Upper lobe of right lung (tissue), 1 donor: Measurements from ENCODE around the gene RPTOR. TPM values are rescaled to one million over a fixed set of nuclear protein-coding genes. Genes with fewer than 3 reads are reported as not detected.
"Not testable (repeated sequence)": the region's sequence is repeated elsewhere in the genome, so short reads cannot be mapped to it uniquely, and the experiment has no call there.

Experiments used
- ATAC-seq: fragments of 200-7000 bp; cut with Tn5 transposase; one replicate; pipeline ENCODE4 v1.9.1; 2020; ENCODE audit warnings: mild to moderate bottlenecking, moderate library complexity
- DNase-seq: peaks from one replicate; pipeline ENCODE4 v3.0.0-alpha.2; 2020
- H3K27ac ChIP-seq: fragments of 200-600 bp; one replicate; pipeline ENCODE4 v1.8.0; 2022
- H3K27me3 ChIP-seq: fragments of 200-600 bp; one replicate; pipeline ENCODE4 v1.8.0; 2022; ENCODE audit warnings: mild to moderate bottlenecking
- H3K36me3 ChIP-seq: fragments of 200-600 bp; one replicate; pipeline ENCODE4 v1.8.0; 2022
- H3K4me1 ChIP-seq: fragments of 200-600 bp; one replicate; pipeline ENCODE4 v1.8.0; 2022
- H3K4me3 ChIP-seq: fragments of 200-600 bp; one replicate; pipeline ENCODE4 v1.8.0; 2022; ENCODE audit warnings: mild to moderate bottlenecking
- H3K9me3 ChIP-seq: fragments of 200-600 bp; one replicate; pipeline ENCODE4 v1.8.0; 2022
- intact Hi-C: fragments of 100-400 bp; cut with DNase I; formaldehyde crosslinking; loops from one replicate; pipeline ENCODE4 v1.11.0; 2022
- total RNA-seq: library from RNA; stranded (reverse); fragmentation: NEBNext Ultra II Directional; extraction: Animal tissue kit (Norgen Biotek cat#: 25700); gene quantifications from one replicate; pipeline ENCODE4 v1.2.1, GENCODE V29; 2021
- TF ChIP-seq, protein P1 (sequence below): fragments of 200-600 bp; IDR thresholded peaks from one replicate; pipeline ENCODE4 v1.8.0; 2022; ENCODE audit warnings: antibody characterized with exemption
- donor health status: DM: no; HTN: yes; CAD: no; lungs with severe emphysema.

The RPTOR gene
- total RNA-seq, 1 donor from 2014 or later: 35.4 TPM

DNA sequence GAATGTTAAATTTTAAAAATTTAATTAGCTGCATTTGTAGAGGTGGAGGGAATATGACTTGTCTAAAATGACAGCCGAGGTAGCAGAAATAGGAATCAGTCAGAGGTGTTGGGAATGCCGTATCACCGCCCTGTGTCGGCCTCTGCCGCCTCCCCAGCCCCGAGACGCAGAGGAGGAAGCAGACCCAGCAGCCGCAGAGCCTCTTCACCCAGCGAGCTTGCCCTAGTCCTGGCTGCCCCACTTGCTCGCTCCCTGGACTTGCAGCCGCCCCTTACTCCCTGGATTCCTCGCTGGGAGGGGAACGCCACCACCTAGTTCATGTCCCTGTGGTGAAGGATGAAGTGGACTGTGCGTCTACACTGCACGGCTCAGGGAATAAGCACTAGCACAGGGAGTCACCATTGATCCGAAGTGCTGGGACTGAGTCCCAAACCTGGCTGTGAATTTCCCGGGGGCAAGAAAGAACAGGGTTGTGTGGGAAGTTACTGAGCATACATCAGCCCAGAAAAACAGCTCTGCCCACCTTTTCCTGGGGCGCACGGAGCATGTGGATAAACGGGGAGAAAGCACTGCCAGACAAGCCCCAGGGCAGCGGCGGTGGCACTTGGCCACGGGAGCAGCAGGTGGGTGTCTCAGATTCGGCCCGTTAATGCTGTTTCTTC lies 76.8 kb downstream of the RPTOR start:
- Histone ChIP-seq H3K36me3 (no peaks in the 10 kb centered on the region), H3K4me3 (no peak overlapping the region), H3K27me3 (no peaks in the 10 kb centered on the region), H3K27ac (no peak overlapping the region), H3K9me3 (no peaks in the 10 kb centered on the region), H3K4me1 (no peaks in the 10 kb centered on the region)
- ATAC-seq (no peak), DNase-seq (no peak)
- intact Hi-C loops: no loop called here
- TF ChIP-seq, protein P1, sequence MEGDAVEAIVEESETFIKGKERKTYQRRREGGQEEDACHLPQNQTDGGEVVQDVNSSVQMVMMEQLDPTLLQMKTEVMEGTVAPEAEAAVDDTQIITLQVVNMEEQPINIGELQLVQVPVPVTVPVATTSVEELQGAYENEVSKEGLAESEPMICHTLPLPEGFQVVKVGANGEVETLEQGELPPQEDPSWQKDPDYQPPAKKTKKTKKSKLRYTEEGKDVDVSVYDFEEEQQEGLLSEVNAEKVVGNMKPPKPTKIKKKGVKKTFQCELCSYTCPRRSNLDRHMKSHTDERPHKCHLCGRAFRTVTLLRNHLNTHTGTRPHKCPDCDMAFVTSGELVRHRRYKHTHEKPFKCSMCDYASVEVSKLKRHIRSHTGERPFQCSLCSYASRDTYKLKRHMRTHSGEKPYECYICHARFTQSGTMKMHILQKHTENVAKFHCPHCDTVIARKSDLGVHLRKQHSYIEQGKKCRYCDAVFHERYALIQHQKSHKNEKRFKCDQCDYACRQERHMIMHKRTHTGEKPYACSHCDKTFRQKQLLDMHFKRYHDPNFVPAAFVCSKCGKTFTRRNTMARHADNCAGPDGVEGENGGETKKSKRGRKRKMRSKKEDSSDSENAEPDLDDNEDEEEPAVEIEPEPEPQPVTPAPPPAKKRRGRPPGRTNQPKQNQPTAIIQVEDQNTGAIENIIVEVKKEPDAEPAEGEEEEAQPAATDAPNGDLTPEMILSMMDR: no peak

DNA sequence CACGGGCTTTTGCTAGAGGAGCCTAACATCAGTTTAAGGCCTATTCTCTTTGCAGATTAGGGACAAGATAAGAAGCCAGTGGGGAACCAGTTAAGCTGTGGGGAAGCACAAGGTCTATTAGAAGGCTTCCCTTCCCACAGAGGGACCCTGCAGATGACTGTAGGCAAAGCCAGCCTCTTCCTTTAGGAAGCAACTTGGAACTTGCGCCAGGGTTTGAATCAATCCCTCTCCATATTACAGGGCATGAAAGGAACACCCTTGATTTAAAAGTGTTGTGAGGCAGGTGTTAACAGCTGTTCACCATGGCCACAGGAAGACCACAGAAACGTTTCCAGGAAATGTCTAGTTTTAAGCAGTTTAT lies 77.3 kb downstream of the RPTOR start:
- intact Hi-C loops: no loop called here
- H3K27ac ChIP-seq: no peak overlapping the region
- TF ChIP-seq, protein P1: no peak
- no peaks in the 10 kb centered on the region for H3K9me3 ChIP-seq
- no peaks in the 10 kb centered on the region for H3K4me1 ChIP-seq
- H3K36me3 ChIP-seq: peaks cover 3% of the 10 kb centered on the region
- no peaks in the 10 kb centered on the region for H3K27me3 ChIP-seq
- no peak for DNase-seq
- H3K4me3 ChIP-seq: no peak overlapping the region
- no peak for ATAC-seq

DNA sequence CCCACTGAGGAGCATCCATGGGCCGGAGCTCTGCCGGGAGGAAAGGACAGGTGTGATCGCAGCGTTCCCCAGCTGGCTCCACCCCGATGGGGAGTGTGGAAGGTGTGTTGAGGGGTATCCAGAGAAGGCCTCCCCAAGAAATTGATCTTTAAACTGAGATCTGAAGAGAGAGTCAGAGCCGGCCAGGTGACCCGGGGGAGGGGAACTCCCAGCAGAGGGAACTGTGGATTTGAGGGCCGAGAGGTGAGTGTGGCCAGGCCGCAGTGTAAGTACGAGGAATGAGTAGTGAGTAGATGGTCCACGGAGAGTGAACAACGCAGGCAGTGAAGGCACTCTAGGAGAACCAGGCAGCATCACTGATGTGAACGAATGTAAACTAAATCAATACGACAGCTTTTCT lies 80.2 kb downstream of the RPTOR start:
- Histone ChIP-seq H3K4me1 (no peaks in the 10 kb centered on the region), H3K36me3 (peaks cover 3% of the 10 kb centered on the region), H3K4me3 (no peak overlapping the region), H3K27ac (no peak overlapping the region), H3K27me3 (no peaks in the 10 kb centered on the region), H3K9me3 (no peaks in the 10 kb centered on the region)
- ATAC-seq (no peak), DNase-seq (no peak)
- intact Hi-C loops: no loop called here
- TF ChIP-seq, protein P1: no peak

DNA sequence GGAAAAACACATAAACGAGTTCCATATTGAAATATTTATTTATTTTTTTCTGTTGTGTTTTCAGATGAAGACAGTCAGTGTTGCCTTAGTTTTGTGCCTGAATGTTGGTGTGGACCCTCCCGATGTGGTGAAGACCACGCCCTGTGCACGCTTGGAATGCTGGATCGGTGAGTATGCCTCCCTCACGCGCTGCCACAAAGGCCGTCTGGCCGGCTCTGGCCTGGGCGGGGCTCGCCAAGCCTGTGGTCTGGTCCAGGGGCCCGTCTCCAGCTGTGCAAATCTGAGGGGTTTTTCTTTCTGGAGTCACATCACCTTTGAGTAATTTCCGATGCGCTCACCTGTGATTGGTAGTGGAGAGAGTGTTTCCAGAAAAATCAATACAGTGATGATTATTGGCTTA lies 81.0 kb downstream of the RPTOR start:
- H3K9me3 ChIP-seq: no peaks in the 10 kb centered on the region
- TF ChIP-seq, protein P1: no peak
- intact Hi-C loops: no loop called here
- H3K4me3 ChIP-seq: no peak overlapping the region
- H3K27ac ChIP-seq: no peak overlapping the region
- peaks cover 3% of the 10 kb centered on the region for H3K36me3 ChIP-seq
- no peaks in the 10 kb centered on the region for H3K4me1 ChIP-seq
- DNase-seq (no peak), ATAC-seq (no peak)
- H3K27me3 ChIP-seq: no peaks in the 10 kb centered on the region

DNA sequence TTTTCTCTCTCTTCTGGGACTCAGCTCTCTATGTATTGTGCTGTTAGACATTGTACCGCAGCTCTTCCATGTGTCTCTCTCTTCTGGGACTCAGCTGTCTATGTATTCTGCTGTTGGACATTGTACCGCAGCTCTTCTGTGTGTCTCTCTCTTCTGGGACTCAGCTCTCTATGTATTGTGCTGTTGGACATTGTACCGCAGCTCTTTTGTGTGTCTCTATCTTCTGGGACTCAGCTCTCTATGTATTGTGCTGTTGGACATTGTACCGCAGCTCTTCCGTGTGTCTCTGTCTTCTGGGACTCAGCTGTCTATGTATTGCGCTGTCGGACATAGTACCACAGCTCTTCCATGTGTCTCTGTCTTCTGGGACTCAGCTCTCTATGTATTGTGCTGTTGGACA lies 84.2 kb downstream of the RPTOR start:
- H3K4me1 ChIP-seq, H3K9me3 ChIP-seq, intact Hi-C loops, ATAC-seq, H3K36me3 ChIP-seq, H3K4me3 ChIP-seq, H3K27me3 ChIP-seq, DNase-seq, H3K27ac ChIP-seq: not testable (repeated sequence)

DNA sequence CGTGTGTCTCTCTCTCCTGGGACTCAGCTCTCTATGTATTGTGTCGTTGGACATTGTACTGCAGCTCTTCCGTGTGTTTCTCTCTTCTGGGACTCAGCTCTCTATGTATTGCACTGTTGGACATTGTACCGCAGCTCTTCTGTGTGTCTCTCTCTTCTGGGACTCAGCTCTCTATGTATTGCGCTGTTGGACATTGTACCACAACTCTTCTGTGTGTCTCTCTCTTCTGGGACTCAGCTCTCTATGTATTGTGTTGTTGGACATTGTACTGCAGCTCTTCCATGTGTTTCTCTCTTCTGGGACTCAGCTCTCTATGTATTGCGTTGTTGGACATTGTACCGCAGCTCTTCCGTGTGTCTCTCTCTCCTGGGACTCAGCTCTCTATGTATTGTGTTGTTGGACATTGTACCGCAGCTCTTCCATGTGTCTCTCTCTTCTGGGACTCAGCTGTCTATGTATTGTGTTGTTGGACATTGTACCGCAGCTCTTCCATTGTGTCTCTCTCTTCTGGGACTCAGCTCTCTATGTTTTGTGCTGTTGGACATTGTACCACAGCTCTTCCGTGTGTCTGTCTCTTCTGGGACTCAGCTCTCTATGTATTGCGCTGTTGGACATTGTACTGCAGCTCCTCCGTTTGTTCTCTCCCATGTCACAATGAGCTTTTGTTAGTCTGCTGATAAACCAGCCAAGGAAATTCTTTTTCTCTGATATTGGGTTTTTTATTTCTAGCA lies 84.8 kb downstream of the RPTOR start:
- ATAC-seq: no peak
- H3K4me3 ChIP-seq: no peak overlapping the region
- intact Hi-C loops: no loop called here
- no peak for DNase-seq
- H3K27me3 ChIP-seq: no peaks in the 10 kb centered on the region
- H3K36me3 ChIP-seq: peaks cover 3% of the 10 kb centered on the region
- H3K27ac ChIP-seq: no peak overlapping the region
- H3K4me1 ChIP-seq: peaks cover 3% of the 10 kb centered on the region
- TF ChIP-seq, protein P1: no peak
- H3K9me3 ChIP-seq: no peaks in the 10 kb centered on the region
